ENCODE measurements around the gene GPBP1L1.
A peak's percentile ranks its signal among the peaks of the same experiment; 100 is the strongest.

Gene GPBP1L1

DNA sequence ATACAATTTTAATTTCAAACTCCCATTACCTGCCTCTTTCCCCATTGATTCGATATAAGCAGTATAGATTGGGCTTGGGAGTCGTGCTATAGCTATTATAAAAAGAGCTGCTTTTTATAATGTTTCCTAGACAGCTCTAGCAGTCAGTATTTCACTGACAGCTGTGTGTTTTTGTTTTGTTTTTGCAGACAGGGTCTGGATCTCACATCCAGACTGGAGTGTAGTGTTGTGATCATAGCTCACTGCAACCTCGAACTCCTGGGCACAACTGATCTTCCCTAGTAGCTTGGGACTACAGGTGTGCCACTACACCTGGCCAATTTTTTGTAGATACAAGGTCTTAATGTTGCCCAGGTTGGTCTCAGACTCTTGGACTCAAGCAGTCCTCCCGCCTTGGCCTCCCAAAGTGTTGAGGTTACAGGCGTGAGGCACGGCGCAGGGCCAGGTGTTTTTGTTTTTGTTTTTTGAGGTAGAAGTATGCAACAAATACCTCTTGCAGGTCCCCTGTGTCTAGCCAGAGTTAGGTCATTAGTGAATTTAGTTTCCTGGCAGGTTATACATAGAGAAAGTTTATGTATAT lies 100.7 kb downstream of the GPBP1L1 start:
- no peak for DNase-seq

DNA sequence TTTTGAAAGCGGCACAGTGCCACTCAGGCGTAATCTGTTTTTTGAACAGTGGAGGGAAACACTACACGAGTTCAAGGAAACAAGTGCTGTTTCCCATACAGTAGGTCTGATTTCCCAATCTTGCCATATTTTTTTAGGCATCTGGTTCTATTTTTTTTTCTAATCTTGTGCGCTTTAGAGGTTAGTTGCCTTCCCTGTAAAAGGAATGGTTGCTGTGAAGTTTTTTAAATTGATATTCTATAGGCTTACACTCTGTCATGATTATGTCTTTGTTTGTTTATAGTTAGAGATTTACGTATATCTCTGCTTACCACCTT lies 101.3 kb downstream of the GPBP1L1 start:
- no peak for DNase-seq

GRCh38 chr1:45584351-45585109 lies 101.8 kb downstream of the GPBP1L1 start:
- DNase-seq = peak; percentile 78

GRCh38 chr1:45583666-45584350 lies 102.5 kb downstream of the GPBP1L1 start, which contains the start of gene NASP:
Gene NASP, plus strand, starts transcription at chr1:45584041. Its CDS starts 106 bp downstream, at chr1:45584147.
- DNase-seq = peak; percentile 60

DNA sequence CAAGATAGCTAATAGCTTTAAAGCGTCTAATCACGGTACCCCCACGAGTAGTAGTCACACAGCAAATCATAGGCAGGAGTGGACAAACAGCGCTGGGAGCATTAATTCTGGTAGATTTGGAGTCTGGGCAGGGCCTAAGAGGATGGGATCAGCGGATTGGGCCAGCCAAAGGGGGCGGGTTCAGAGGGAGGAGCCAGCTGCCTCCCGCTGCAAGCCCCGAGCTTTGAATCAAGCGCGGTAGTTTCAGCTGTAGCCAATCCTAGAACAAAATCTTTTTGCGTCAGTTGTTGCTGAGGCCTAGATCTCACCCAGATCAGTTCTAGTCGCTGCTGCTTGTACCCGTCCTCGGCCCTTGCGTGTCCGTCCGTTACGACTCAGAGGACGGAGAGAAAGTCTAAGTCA lies 103.1 kb downstream of the GPBP1L1 start:
- peak; percentile 65 for DNase-seq

Data from activated gamma-delta T cell (primary cell).